Activated T-cell treated with anti-CD3 and anti-CD28 coated beads, Interleukin-2, amount 50 U/mL, for 4 hours (primary cell): ENCODE measurements around the gene LSR. TPM values are rescaled to one million over a fixed set of nuclear protein-coding genes. Genes with fewer than 3 reads are reported as not detected.
A peak's percentile ranks its signal among the peaks of the same experiment; 100 is the strongest.

Source experiments
- ATAC-seq, 2 donors: fragments of 200-7000 bp; cut with Tn5 transposase; one replicate each; pipeline ENCODE4 v1.10.0; 2021
- DNase-seq: peaks from one replicate; pipeline ENCODE4 v3.0.0-alpha.2; 2020
- H3K27me3 Mint-ChIP-seq: one replicate; pipeline ENCODE4 v1.8.0; 2021; ENCODE audit warnings: low read depth, mixed read lengths
- H3K36me3 Mint-ChIP-seq: one replicate; pipeline ENCODE4 v1.8.0; 2022; ENCODE audit warnings: mixed read lengths; ENCODE audit not compliant: insufficient read depth
- H3K4me1 Mint-ChIP-seq: one replicate; pipeline ENCODE4 v1.8.0; 2021; ENCODE audit warnings: low read depth, mixed read lengths
- H3K4me3 Mint-ChIP-seq: one replicate; pipeline ENCODE4 v1.8.0; 2021; ENCODE audit warnings: mild to moderate bottlenecking, moderate library complexity, mixed read lengths
- H3K9me3 Mint-ChIP-seq: one replicate; pipeline ENCODE4 v1.8.0; 2021; ENCODE audit warnings: mixed read lengths
- total RNA-seq, 3 donors: library from RNA; stranded (reverse); gene quantifications; one replicate each; pipeline ENCODE4 v1.2.1, GENCODE V29; 2021

The LSR gene
- total RNA-seq, 3 donors from 2014 or later: 14.0 to 18.7 (median 17.1) TPM

DNA sequence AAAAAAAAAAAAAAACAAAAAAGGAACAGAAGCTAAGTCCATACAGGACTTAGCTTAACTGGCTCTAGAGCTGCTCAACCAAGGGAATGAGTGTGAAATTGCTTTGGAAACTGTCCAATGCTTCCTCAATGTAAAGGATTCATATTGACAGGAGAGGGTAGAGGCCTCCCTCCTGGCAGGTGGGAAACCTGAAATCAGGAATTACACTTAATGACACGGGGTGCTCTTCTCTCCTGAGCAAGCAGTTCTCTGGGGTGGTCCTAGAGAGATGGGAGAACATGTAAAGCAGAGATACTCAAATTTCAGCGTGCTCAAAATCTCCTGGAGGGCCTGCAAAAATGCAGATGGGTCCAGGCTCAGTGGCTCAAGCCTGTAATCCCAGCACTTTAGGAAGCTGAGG is 39.5 kb downstream of the LSR start:
- peaks cover 9% of the 10 kb centered on the region for H3K27me3 Mint-ChIP-seq
- ATAC-seq (no peak), DNase-seq (no peak)
- H3K4me3 Mint-ChIP-seq: no peak overlapping the region
- H3K9me3 Mint-ChIP-seq: no peaks in the 10 kb centered on the region
- H3K36me3 Mint-ChIP-seq: no peaks in the 10 kb centered on the region
- no peaks in the 10 kb centered on the region for H3K4me1 Mint-ChIP-seq

DNA sequence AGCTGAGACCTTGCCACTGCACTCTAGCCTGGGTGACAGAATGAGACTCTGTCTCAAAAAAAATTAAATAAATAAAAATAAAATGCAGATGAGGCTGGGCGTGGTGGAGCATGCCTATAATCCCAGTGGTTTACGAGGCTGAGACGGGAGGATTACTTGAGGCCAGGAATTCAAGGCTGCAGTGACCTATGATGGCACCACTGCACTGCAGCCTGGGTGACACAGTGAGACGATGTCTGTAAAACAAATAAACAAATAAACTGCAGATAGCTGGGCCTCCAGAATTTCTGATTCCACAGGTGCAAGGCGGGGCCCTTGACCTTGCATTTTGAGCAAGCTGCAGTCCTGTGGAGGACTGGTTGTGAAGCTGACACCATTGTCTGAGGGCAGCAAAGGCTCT is 40.1 kb downstream of the LSR start:
- ATAC-seq (no peak), DNase-seq (no peak)
- no peaks in the 10 kb centered on the region for H3K9me3 Mint-ChIP-seq
- peaks cover 6% of the 10 kb centered on the region for H3K27me3 Mint-ChIP-seq
- H3K4me1 Mint-ChIP-seq: no peaks in the 10 kb centered on the region
- H3K4me3 Mint-ChIP-seq: no peak overlapping the region
- H3K36me3 Mint-ChIP-seq: no peaks in the 10 kb centered on the region

DNA sequence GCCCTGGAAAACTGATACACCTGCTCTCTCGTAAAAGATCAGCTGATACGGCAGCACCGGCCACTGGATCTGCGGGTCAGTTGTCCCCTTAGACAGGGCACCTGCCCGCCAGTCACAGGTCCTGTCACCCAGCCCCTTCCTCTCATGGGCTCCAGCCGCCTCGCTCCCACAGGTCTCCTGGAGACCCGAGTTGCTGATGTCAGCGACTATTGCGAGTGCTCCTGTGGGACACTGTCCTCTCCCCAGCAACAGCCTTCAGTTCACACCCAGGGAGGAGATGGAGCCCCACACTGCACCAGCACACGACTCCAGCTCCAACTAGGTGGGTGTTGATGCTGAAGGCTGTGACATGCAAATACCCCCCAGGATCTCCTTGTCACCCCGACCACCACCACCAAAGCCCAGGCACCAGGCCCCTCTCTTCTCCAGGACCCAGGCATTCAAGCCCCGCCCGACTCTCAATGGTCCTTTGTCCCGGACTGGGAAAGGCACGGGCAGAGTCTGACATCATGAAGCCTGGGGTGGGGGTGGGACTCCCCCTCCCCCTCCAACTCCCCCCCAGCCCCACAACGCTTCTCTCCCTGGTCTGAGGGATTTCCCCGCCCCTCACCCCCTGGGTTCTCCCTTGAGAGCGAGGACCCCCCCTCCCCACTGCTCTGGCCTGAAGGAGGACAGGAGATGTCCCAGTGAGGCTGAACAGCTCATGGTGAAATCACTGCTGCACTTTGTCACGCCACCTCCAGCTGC is 41.8 kb downstream of the LSR start:
- DNase-seq (no peak), ATAC-seq (no peak)
- no peaks in the 10 kb centered on the region for H3K36me3 Mint-ChIP-seq
- no peaks in the 10 kb centered on the region for H3K9me3 Mint-ChIP-seq
- peaks cover under 1% of the 10 kb centered on the region for H3K4me1 Mint-ChIP-seq
- H3K4me3 Mint-ChIP-seq: no peak overlapping the region
- no peaks in the 10 kb centered on the region for H3K27me3 Mint-ChIP-seq

DNA sequence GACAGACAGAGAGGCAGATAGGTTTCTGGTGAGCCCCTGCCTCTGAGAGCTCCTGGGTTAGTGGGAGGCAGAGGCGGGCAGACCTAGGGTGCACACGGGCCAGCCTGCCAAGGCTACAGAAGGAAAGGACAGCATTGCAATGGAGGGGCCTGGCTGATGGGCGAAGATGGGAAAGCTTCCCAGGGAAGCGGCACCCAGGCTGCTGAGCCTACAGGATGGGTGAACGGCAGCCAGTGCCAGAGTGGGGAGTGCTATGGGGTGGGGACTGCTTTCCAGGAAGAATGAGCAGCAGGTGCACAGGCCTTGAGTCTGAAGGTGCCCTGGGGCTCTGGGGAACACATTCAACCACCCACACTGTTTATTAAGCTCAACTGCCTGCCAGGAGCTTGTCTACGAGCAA is 42.5 kb downstream of the LSR start:
- DNase-seq (no peak), ATAC-seq (no peak)
- Mint-ChIP-seq H3K36me3 (no peaks in the 10 kb centered on the region), H3K4me3 (no peak overlapping the region), H3K27me3 (no peaks in the 10 kb centered on the region), H3K9me3 (no peaks in the 10 kb centered on the region), H3K4me1 (peaks cover 8% of the 10 kb centered on the region)

DNA sequence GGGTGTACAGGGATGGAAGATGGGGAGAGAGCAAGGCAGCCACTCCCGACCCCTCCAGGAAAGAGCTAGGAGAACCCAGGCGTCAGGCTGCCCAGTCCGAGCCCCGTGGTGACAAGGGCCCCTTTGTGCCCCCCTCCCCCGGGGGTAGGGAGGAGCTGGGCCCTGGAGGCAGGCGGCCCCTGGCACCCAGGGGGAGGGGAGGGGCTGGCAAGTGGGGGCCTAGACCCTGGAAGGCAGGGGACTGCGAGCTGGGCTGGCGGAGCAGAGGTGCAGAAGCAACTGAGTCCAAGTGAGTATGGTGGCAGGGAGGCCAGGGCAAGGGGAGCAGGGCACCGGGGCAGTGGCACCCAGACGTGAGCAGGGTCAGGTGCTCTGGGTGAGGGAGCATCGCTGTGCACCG is 43.1 kb downstream of the LSR start, which contains the start of gene MAG:
MAG (plus strand) TSS at position 246 of the 400 bp plus-strand sequence. CDS start 3,248 bp downstream, outside the sequence.
- no peaks in the 10 kb centered on the region for H3K36me3 Mint-ChIP-seq
- DNase-seq (no peak), ATAC-seq (no peak)
- H3K9me3 Mint-ChIP-seq: no peaks in the 10 kb centered on the region
- H3K4me3 Mint-ChIP-seq: no peak within 1 kb of the TSS
- no peaks in the 10 kb centered on the region for H3K27me3 Mint-ChIP-seq
- peaks cover 8% of the 10 kb centered on the region for H3K4me1 Mint-ChIP-seq

GRCh38 chr19:35292421-35293362 is 43.9 kb downstream of the LSR start:
- Mint-ChIP-seq H3K27me3 (no peaks in the 10 kb centered on the region), H3K9me3 (no peaks in the 10 kb centered on the region), H3K4me3 (no peak overlapping the region), H3K4me1 (peaks cover 8% of the 10 kb centered on the region), H3K36me3 (no peaks in the 10 kb centered on the region)
- DNase-seq (no peak), ATAC-seq (no peak)

- DNase-seq (no peak), ATAC-seq (no peak)
- no peaks in the 10 kb centered on the region for H3K27me3 Mint-ChIP-seq
- no peaks in the 10 kb centered on the region for H3K36me3 Mint-ChIP-seq
- no peak overlapping the region for H3K4me3 Mint-ChIP-seq
- peaks cover 8% of the 10 kb centered on the region for H3K4me1 Mint-ChIP-seq
- H3K9me3 Mint-ChIP-seq: no peaks in the 10 kb centered on the region
Measured at GRCh38 chr19:35293363-35293739, 44.5 kb downstream of the LSR start.

DNA sequence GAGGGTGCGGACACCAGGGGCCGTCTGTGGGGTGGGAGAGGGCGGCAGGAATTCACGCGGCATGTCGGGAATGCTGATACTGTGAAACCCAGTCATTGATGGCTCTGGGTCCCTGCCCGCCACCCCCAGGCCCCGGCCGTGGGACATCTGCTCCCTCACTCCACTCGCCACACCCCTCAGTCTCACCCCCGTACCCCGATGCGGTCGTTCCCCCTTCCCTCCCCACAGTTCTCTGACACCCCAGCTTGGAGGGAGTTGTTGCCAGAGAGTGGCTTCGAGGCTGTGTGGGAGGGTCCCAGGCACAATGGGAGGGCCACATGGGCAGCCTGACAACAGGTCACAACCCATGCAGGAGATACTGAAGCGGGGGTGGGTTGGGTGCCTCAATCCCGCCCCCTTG is 45.0 kb downstream of the LSR start:
- ATAC-seq: no peak
- H3K9me3 Mint-ChIP-seq: no peaks in the 10 kb centered on the region
- no peaks in the 10 kb centered on the region for H3K27me3 Mint-ChIP-seq
- DNase-seq: no peak
- no peak overlapping the region for H3K4me3 Mint-ChIP-seq
- H3K4me1 Mint-ChIP-seq: peaks cover 8% of the 10 kb centered on the region
- no peaks in the 10 kb centered on the region for H3K36me3 Mint-ChIP-seq

- no peaks in the 10 kb centered on the region for H3K36me3 Mint-ChIP-seq
- no peaks in the 10 kb centered on the region for H3K27me3 Mint-ChIP-seq
- H3K4me1 Mint-ChIP-seq: peaks cover 8% of the 10 kb centered on the region
- no peak overlapping the region for H3K4me3 Mint-ChIP-seq
- DNase-seq (no peak), ATAC-seq (no peak)
- no peaks in the 10 kb centered on the region for H3K9me3 Mint-ChIP-seq
Measured at GRCh38 chr19:35294328-35294727, 45.5 kb downstream of the LSR start.

- no peak for DNase-seq
- Mint-ChIP-seq H3K4me3 (no peak overlapping the region), H3K9me3 (no peaks in the 10 kb centered on the region), H3K27me3 (no peaks in the 10 kb centered on the region), H3K4me1 (peaks cover 8% of the 10 kb centered on the region), H3K36me3 (no peaks in the 10 kb centered on the region)
- ATAC-seq: no peak
Measured at GRCh38 chr19:35294859-35295791, 46.3 kb downstream of the LSR start.

- H3K4me3 Mint-ChIP-seq: no peak overlapping the region
- no peaks in the 10 kb centered on the region for H3K27me3 Mint-ChIP-seq
- no peaks in the 10 kb centered on the region for H3K9me3 Mint-ChIP-seq
- peaks cover 8% of the 10 kb centered on the region for H3K4me1 Mint-ChIP-seq
- no peaks in the 10 kb centered on the region for H3K36me3 Mint-ChIP-seq
- DNase-seq (peak; percentile 22), ATAC-seq (peak; percentile 65 to 67)
Measured at GRCh38 chr19:35295792-35296462, 47.1 kb downstream of the LSR start.

- DNase-seq: no peak
- no peak overlapping the region for H3K4me3 Mint-ChIP-seq
- H3K36me3 Mint-ChIP-seq: no peaks in the 10 kb centered on the region
- H3K4me1 Mint-ChIP-seq: peaks cover 8% of the 10 kb centered on the region
- no peaks in the 10 kb centered on the region for H3K27me3 Mint-ChIP-seq
- no peaks in the 10 kb centered on the region for H3K9me3 Mint-ChIP-seq
- ATAC-seq: no peak
Measured at GRCh38 chr19:35296644-35297514, 48.1 kb downstream of the LSR start.

- H3K27me3 Mint-ChIP-seq: no peaks in the 10 kb centered on the region
- H3K9me3 Mint-ChIP-seq: no peaks in the 10 kb centered on the region
- no peak for ATAC-seq
- H3K4me1 Mint-ChIP-seq: peaks cover 8% of the 10 kb centered on the region
- H3K36me3 Mint-ChIP-seq: no peaks in the 10 kb centered on the region
- no peak overlapping the region for H3K4me3 Mint-ChIP-seq
- DNase-seq: no peak
Measured at GRCh38 chr19:35297515-35297848, 48.7 kb downstream of the LSR start.
